ENCODE results near the gene FBXO31.

Gene FBXO31

GRCh38 chr16:87286839-87287626 lies 96.5 kb downstream of the FBXO31 start:
- TF ChIP-seq CTCF (IDR thresholded peaks at IDR 0.05; ENCODE audit: low read length) (no peak), EZH2phosphoT487 (IDR thresholded peaks at IDR 0.05; ENCODE audit: low read length) (no peak), EZH2 (optimal IDR thresholded peaks at IDR 0.05; ENCODE audit: low read depth, low read length) (no peak)
- no peak for DNase-seq
- Histone ChIP-seq H3K9ac (ENCODE audit: low read length) (no peak overlapping the region), H3F3A (ENCODE audit: insufficient read depth, low read length) (no peaks in the 10 kb centered on the region), H3K79me2 (ENCODE audit: low read length) (no peaks in the 10 kb centered on the region), H3K36me3 (replicated peaks; ENCODE audit: insufficient read depth, low read length) (no peaks in the 10 kb centered on the region), H3K4me3 (ENCODE audit: low read length) (no peak overlapping the region), H3K4me1 (ENCODE audit: low read length) (no peaks in the 10 kb centered on the region), H3K4me2 (ENCODE audit: low read depth, low read length) (no peak overlapping the region), H3K27me3 (replicated peaks; ENCODE audit: insufficient read depth, low read length) (no peaks in the 10 kb centered on the region), H2AFZ (ENCODE audit: low read length) (no peak overlapping the region), H3K9me3 (replicated peaks; ENCODE audit: insufficient read depth, low read length) (no peaks in the 10 kb centered on the region), H3K9me2 (replicated peaks; ENCODE audit: insufficient read depth, low read length) (no peaks in the 10 kb centered on the region), H4K20me1 (ENCODE audit: insufficient read depth, low read length) (no peaks in the 10 kb centered on the region), H3K27ac (ENCODE audit: low read length) (no peak overlapping the region)

GRCh38 chr16:87284183-87284582 lies 99.4 kb downstream of the FBXO31 start:
- no peaks in the 10 kb centered on the region for H4K20me1 ChIP-seq (ENCODE audit: insufficient read depth, low read length)
- H3K9ac ChIP-seq (ENCODE audit: low read length) = no peak overlapping the region
- no peaks in the 10 kb centered on the region for H3F3A ChIP-seq (ENCODE audit: insufficient read depth, low read length)
- no peaks in the 10 kb centered on the region for H3K27me3 ChIP-seq (replicated peaks; ENCODE audit: insufficient read depth, low read length)
- H3K79me2 ChIP-seq (ENCODE audit: low read length) = no peaks in the 10 kb centered on the region
- H3K9me2 ChIP-seq (replicated peaks; ENCODE audit: insufficient read depth, low read length) = no peaks in the 10 kb centered on the region
- H2AFZ ChIP-seq (ENCODE audit: low read length) = no peak overlapping the region
- TF ChIP-seq EZH2 (optimal IDR thresholded peaks at IDR 0.05; ENCODE audit: low read depth, low read length) = no peak
- no peak for TF ChIP-seq CTCF (IDR thresholded peaks at IDR 0.05; ENCODE audit: low read length)
- no peaks in the 10 kb centered on the region for H3K36me3 ChIP-seq (replicated peaks; ENCODE audit: insufficient read depth, low read length)
- no peak overlapping the region for H3K4me2 ChIP-seq (ENCODE audit: low read depth, low read length)
- no peak for DNase-seq
- no peak overlapping the region for H3K4me3 ChIP-seq (ENCODE audit: low read length)
- no peaks in the 10 kb centered on the region for H3K4me1 ChIP-seq (ENCODE audit: low read length)
- no peaks in the 10 kb centered on the region for H3K9me3 ChIP-seq (replicated peaks; ENCODE audit: insufficient read depth, low read length)
- no peak overlapping the region for H3K27ac ChIP-seq (ENCODE audit: low read length)

- Histone ChIP-seq H3K27me3 (replicated peaks; ENCODE audit: insufficient read depth, low read length) (no peaks in the 10 kb centered on the region), H3K4me3 (ENCODE audit: low read length) (no peak overlapping the region), H4K20me1 (ENCODE audit: insufficient read depth, low read length) (no peaks in the 10 kb centered on the region), H3K79me2 (ENCODE audit: low read length) (no peaks in the 10 kb centered on the region), H3K9me2 (replicated peaks; ENCODE audit: insufficient read depth, low read length) (no peaks in the 10 kb centered on the region), H3K36me3 (replicated peaks; ENCODE audit: insufficient read depth, low read length) (no peaks in the 10 kb centered on the region), H3F3A (ENCODE audit: insufficient read depth, low read length) (no peaks in the 10 kb centered on the region), H3K9me3 (replicated peaks; ENCODE audit: insufficient read depth, low read length) (no peaks in the 10 kb centered on the region), H3K27ac (ENCODE audit: low read length) (no peak overlapping the region), H2AFZ (ENCODE audit: low read length) (no peak overlapping the region), H3K4me2 (ENCODE audit: low read depth, low read length) (no peak overlapping the region), H3K9ac (ENCODE audit: low read length) (no peak overlapping the region), H3K4me1 (ENCODE audit: low read length) (no peaks in the 10 kb centered on the region)
- no peak for TF ChIP-seq EZH2 (optimal IDR thresholded peaks at IDR 0.05; ENCODE audit: low read depth, low read length)
- TF ChIP-seq EZH2phosphoT487 (IDR thresholded peaks at IDR 0.05; ENCODE audit: low read length) = no peak
- TF ChIP-seq CTCF (IDR thresholded peaks at IDR 0.05; ENCODE audit: low read length) = no peak
- DNase-seq = no peak
Observed at GRCh38 chr16:87279094-87279658, 104.4 kb downstream of the FBXO31 start.

Data from MM.1S (cell line).